ENCODE results near the gene ALKBH4.

DNA sequence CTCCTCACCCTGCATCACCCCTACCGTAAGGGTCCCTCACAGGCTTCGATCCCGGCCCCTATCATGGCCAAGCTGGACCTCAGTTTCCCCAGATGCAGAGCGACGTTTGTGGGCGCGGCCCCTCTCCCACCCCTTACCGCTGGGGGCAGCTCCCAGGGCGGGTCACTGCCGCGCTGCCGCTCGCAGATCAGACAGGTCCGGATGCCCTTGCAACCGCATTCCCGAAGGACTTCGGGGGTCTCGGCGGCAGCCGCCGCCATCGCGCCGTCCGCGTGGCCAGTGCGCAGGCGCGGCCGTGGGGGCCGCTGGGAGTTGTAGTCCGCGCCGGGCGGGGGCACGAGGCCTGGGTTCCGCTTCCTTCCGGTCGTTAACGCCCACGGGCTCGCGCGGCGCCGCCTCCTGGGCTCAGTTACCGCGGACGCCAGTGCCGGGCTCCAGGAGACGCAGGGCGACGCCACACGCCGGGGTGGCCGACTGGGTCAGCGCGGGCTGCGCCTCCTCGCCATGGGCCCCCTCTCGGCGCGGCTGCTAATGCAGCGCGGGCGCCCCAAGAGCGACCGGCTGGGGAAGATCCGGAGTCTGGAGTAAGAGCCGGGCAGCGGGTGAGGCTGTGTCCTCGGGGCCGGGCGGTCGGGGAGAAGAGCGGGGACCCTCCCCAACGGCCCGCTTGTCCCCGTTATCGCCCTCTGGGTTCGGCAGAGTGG is at the start of gene ALKBH4, which contains the start of gene LRWD1:
- TF ChIP-seq CTCF (IDR thresholded peaks at IDR 0.05), result peak in 1 of 2 donors; percentile 25
- TF ChIP-seq EP300 (IDR thresholded peaks at IDR 0.05), result no peak
- TF ChIP-seq POLR2A (IDR thresholded peaks at IDR 0.05), result peak in 1 of 2 donors; percentile 50
- TF ChIP-seq POLR2AphosphoS5 (IDR thresholded peaks at IDR 0.05), result peak in 1 of 3 donors; percentile 54

Data from suprapubic skin (tissue), 4 donors.